Keratinocyte (primary cell): Measurements from ENCODE around the gene AGPAT3. TPM values are rescaled to one million over a fixed set of nuclear protein-coding genes. Genes with fewer than 3 reads are reported as not detected.

Experiments used
- DNase-seq: peaks from one replicate; pipeline ENCODE4 v3.0.0-alpha.2; 2011; ENCODE audit warnings: low read depth, missing footprints, low spot score
- FAIRE-seq: peaks from 2 replicates; lab custom pipeline; 2011; peaks lifted over from hg19 to GRCh38; lab: Jason Lieb, UNC
- H2AFZ ChIP-seq: 2 replicates; pipeline ENCODE4 v1.6.0; 2012; ENCODE audit warnings: low read length, control low read depth, inconsistent platforms; ENCODE audit not compliant: control insufficient read depth
- H3K27ac ChIP-seq: 2 replicates; pipeline ENCODE4 v1.5.1; 2011; ENCODE audit warnings: low read length; ENCODE audit not compliant: control insufficient read depth, insufficient read depth
- H3K27me3 ChIP-seq: 3 replicates; pipeline ENCODE4 v1.6.0; 2011; ENCODE audit warnings: low read length; ENCODE audit not compliant: control insufficient read depth, insufficient read depth; ENCODE audit errors: extremely low read depth
- H3K36me3 ChIP-seq, 2 experiments: 2 replicates in 1 of 2; 3 replicates in 1 of 2; pipeline ENCODE4 v1.5.1; 2011; ENCODE audit warnings: low read length in 2 of 2, mild to moderate bottlenecking in 1 of 2; ENCODE audit not compliant: control insufficient read depth in 2 of 2, insufficient read depth in 2 of 2; ENCODE audit errors: extremely low read depth in 1 of 2
- H3K4me1 ChIP-seq: 3 replicates; pipeline ENCODE4 v1.5.1; 2011; ENCODE audit warnings: low read length; ENCODE audit not compliant: control insufficient read depth, insufficient read depth; ENCODE audit errors: extremely low read depth
- H3K4me2 ChIP-seq: 3 replicates; pipeline ENCODE4 v1.6.0; 2011; ENCODE audit warnings: low read depth, low read length; ENCODE audit not compliant: control insufficient read depth, insufficient read depth; ENCODE audit errors: extremely low read depth
- H3K4me3 ChIP-seq, 3 experiments: fragments of 200-600 bp in 1 of 3; sonication (generic) in 1 of 3; 2 replicates in 2 of 3; 3 replicates in 1 of 3; pipeline ENCODE4 v1.5.1; 2011 to 2016; ENCODE audit warnings: low read length in 3 of 3, mild to moderate bottlenecking in 3 of 3, control low read depth in 2 of 3, inconsistent platforms in 1 of 3, low read depth in 1 of 3, mixed read lengths in 1 of 3, mixed run types in 1 of 3, moderate library complexity in 1 of 3; ENCODE audit not compliant: control insufficient read depth in 2 of 3, insufficient read depth in 2 of 3; ENCODE audit errors: extremely low read depth in 1 of 3
- H3K79me2 ChIP-seq: 2 replicates; pipeline ENCODE4 v1.6.0; 2012; ENCODE audit warnings: low read length; ENCODE audit not compliant: control insufficient read depth, insufficient read depth
- H3K9ac ChIP-seq: 3 replicates; pipeline ENCODE4 v1.6.0; 2011; ENCODE audit warnings: low read length; ENCODE audit not compliant: control insufficient read depth, insufficient read depth; ENCODE audit errors: extremely low read depth
- H3K9me1 ChIP-seq: 3 replicates; pipeline ENCODE4 v1.6.0; 2011; ENCODE audit warnings: low read length; ENCODE audit not compliant: control insufficient read depth, insufficient read depth; ENCODE audit errors: extremely low read depth
- H3K9me3 ChIP-seq: 2 replicates; pipeline ENCODE4 v1.5.1; 2012; ENCODE audit warnings: low read depth, low read length; ENCODE audit not compliant: control insufficient read depth
- H4K20me1 ChIP-seq: 3 replicates; pipeline ENCODE4 v1.6.0; 2011; ENCODE audit warnings: low read length; ENCODE audit not compliant: control insufficient read depth, insufficient read depth; ENCODE audit errors: extremely low read depth
- EZH2 ChIP-seq: IDR thresholded peaks from one replicate; pipeline ENCODE4 v1.6.1; 2012; ENCODE audit warnings: inconsistent platforms, mild to moderate bottlenecking, low read length, moderate library complexity
- dilution Hi-C: fragments of 300-500 bp; cut with MboI; formaldehyde crosslinking; loops from one replicate; pipeline ENCODE4 v1.7.0; 2020; ENCODE audit warnings: low sequenced_read_pairs; ENCODE audit not compliant: extremely low pct_ligation_motif_present
- polyA plus RNA-seq, 5 experiments: library from polyadenylated mRNA; depleted of rRNA in 3 of 5; stranded (reverse) in 3 of 5; stranded (forward) in 1 of 5; unstranded in 1 of 5; fragments of >200 nt; gene quantifications; 1 replicate in 1 of 5; 2 replicates in 3 of 5; 3 replicates in 1 of 5; pipeline versions ENCODE4 v1.2.1 to v1.2.3, GENCODE V29; 2011 to 2012; ENCODE audit warnings: missing spikeins in 2 of 5, low read depth in 1 of 5, low replicate concordance in 1 of 5
- TF ChIP-seq, protein P1 (sequence below), 3 experiments: IDR thresholded peaks in 1 of 3; conservative IDR thresholded peaks in 1 of 3; optimal IDR thresholded peaks in 1 of 3; 2 replicates in 2 of 3; 3 replicates in 1 of 3; pipeline versions ENCODE3 to v1.5.1; 2011; ENCODE audit warnings: low read length in 3 of 3, mild to moderate bottlenecking in 3 of 3, moderate library complexity in 2 of 3, control low read depth in 1 of 3, inconsistent platforms in 1 of 3; ENCODE audit not compliant: insufficient read depth in 2 of 3; ENCODE audit errors: extremely low read depth in 1 of 3

The AGPAT3 gene
- polyA plus RNA-seq, 1 donor (not counting 4 experiments of a cell fraction or from before 2014, with no cell fraction given), result 21.7 TPM

- H3K9me1 ChIP-seq, result no peaks in the 10 kb centered on the region
- no peak overlapping the region for H3K4me2 ChIP-seq
- dilution Hi-C loops, result no loop called here
- no peaks in the 10 kb centered on the region for H3K9me3 ChIP-seq
- no peak overlapping the region for H2AFZ ChIP-seq
- H3K79me2 ChIP-seq, result no peaks in the 10 kb centered on the region
- no peak overlapping the region for H3K9ac ChIP-seq
- H3K27ac ChIP-seq, result no peak overlapping the region
- no peaks in the 10 kb centered on the region for H4K20me1 ChIP-seq
- no peaks in the 10 kb centered on the region for H3K4me1 ChIP-seq
- TF ChIP-seq, protein P1, sequence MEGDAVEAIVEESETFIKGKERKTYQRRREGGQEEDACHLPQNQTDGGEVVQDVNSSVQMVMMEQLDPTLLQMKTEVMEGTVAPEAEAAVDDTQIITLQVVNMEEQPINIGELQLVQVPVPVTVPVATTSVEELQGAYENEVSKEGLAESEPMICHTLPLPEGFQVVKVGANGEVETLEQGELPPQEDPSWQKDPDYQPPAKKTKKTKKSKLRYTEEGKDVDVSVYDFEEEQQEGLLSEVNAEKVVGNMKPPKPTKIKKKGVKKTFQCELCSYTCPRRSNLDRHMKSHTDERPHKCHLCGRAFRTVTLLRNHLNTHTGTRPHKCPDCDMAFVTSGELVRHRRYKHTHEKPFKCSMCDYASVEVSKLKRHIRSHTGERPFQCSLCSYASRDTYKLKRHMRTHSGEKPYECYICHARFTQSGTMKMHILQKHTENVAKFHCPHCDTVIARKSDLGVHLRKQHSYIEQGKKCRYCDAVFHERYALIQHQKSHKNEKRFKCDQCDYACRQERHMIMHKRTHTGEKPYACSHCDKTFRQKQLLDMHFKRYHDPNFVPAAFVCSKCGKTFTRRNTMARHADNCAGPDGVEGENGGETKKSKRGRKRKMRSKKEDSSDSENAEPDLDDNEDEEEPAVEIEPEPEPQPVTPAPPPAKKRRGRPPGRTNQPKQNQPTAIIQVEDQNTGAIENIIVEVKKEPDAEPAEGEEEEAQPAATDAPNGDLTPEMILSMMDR (optimal IDR thresholded peaks at IDR 0.05 in 1 of 3, IDR thresholded peaks at IDR 0.05 in 1 of 3, conservative IDR thresholded peaks at IDR 0.05 in 1 of 3; ENCODE audit: extremely low read depth in 1 of 3, insufficient read depth in 2 of 3, low read length in 3 of 3), result no peak
- no peak for TF ChIP-seq EZH2
- no peaks in the 10 kb centered on the region for H3K27me3 ChIP-seq
- no peak for DNase-seq
- peaks cover 0 to 2% of the 10 kb centered on the region in 2 experiments for H3K36me3 ChIP-seq
- FAIRE-seq, result no peak
- no peak overlapping the region for H3K4me3 ChIP-seq
These were observed 87.1 kb downstream of the AGPAT3 start for GRCh38 chr21:43951911-43952703.

DNA sequence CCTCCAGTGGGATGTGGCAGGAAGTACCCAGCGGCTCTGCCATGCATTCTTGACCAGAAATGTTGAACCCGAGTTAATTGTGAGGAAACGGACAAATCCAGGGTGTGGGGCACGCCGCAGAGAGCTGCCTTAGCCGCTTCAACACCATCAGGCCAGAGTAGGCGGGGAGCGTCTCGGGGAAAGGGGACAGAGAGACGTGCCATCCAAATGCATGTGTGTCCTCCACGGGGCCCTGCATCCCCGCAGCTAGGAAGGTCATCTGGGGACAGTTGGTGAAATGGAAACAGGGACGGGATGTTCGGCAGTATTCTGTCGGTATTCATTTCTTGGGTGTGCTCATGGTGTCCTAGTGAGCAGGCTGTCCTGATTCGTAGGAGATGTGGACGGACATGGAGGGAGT lies 88.0 kb downstream of the AGPAT3 start:
- Histone ChIP-seq H3K4me3 (no peak overlapping the region), H3K27ac (no peak overlapping the region), H3K9me3 (no peaks in the 10 kb centered on the region), H3K79me2 (no peaks in the 10 kb centered on the region), H4K20me1 (peaks cover 1% of the 10 kb centered on the region), H2AFZ (no peak overlapping the region), H3K36me3 (peaks cover 0 to 2% of the 10 kb centered on the region in 2 experiments), H3K4me1 (no peaks in the 10 kb centered on the region), H3K9ac (no peak overlapping the region), H3K9me1 (no peaks in the 10 kb centered on the region), H3K27me3 (no peaks in the 10 kb centered on the region), H3K4me2 (no peak overlapping the region)
- DNase-seq (no peak), FAIRE-seq (no peak)
- dilution Hi-C loops, result no loop called here
- TF ChIP-seq, protein P1 (optimal IDR thresholded peaks at IDR 0.05 in 1 of 3, IDR thresholded peaks at IDR 0.05 in 1 of 3, conservative IDR thresholded peaks at IDR 0.05 in 1 of 3; ENCODE audit: extremely low read depth in 1 of 3, insufficient read depth in 2 of 3, low read length in 3 of 3), result no peak
- TF ChIP-seq EZH2, result no peak
